Trophoblast cell (in vitro differentiated cells and primary cell): ENCODE data around the gene HS6ST3.
A peak's percentile ranks its signal among the peaks of the same experiment; 100 is the strongest.

Source experiments
- DNase-seq, 2 donors: peaks; one replicate each; pipeline ENCODE4 v3.0.0-alpha.2; 2016
- H2AFZ ChIP-seq: 2 replicates; pipeline ENCODE4 v1.6.1; 2013; ENCODE audit warnings: low read length, moderate library complexity, mild to moderate bottlenecking; ENCODE audit not compliant: insufficient read depth, poor library complexity
- H2AK5ac ChIP-seq: 2 replicates; pipeline ENCODE4 v1.6.1; 2013; ENCODE audit warnings: mild to moderate bottlenecking, low read length
- H2BK120ac ChIP-seq: 2 replicates; pipeline ENCODE4 v1.6.1; 2013; ENCODE audit warnings: low read length, mild to moderate bottlenecking, moderate library complexity; ENCODE audit not compliant: insufficient read depth, poor library complexity
- H2BK12ac ChIP-seq: 2 replicates; pipeline ENCODE4 v1.6.1; 2013; ENCODE audit warnings: mild to moderate bottlenecking, low read length, moderate library complexity
- H2BK5ac ChIP-seq: 2 replicates; pipeline ENCODE4 v1.6.1; 2013; ENCODE audit warnings: low read length, low read depth, moderate library complexity, mild to moderate bottlenecking; ENCODE audit not compliant: poor library complexity
- H3K14ac ChIP-seq: 2 replicates; pipeline ENCODE4 v1.6.1; 2013; ENCODE audit warnings: mild to moderate bottlenecking, low read length
- H3K18ac ChIP-seq: 2 replicates; pipeline ENCODE4 v1.6.1; 2013; ENCODE audit warnings: mild to moderate bottlenecking, low read length
- H3K23ac ChIP-seq: 2 replicates; pipeline ENCODE4 v1.6.1; 2013; ENCODE audit warnings: low read length
- H3K27ac ChIP-seq: 2 replicates; pipeline ENCODE4 v1.5.1; 2013; ENCODE audit warnings: low read depth, mild to moderate bottlenecking, inconsistent platforms, low read length, moderate library complexity
- H3K27me3 ChIP-seq: 2 replicates; pipeline ENCODE4 v1.6.1; 2013; ENCODE audit warnings: inconsistent platforms, mild to moderate bottlenecking, low read length, moderate library complexity; ENCODE audit not compliant: insufficient read depth
- H3K36me3 ChIP-seq, 2 experiments: 1 replicate in 1 of 2; 2 replicates in 1 of 2; pipeline ENCODE4 v1.6.1; 2013; ENCODE audit warnings: low read length in 2 of 2, mild to moderate bottlenecking in 2 of 2, moderate library complexity in 1 of 2; ENCODE audit not compliant: insufficient read depth in 2 of 2, control insufficient read depth in 1 of 2
- H3K4ac ChIP-seq: 2 replicates; pipeline ENCODE4 v1.6.1; 2013; ENCODE audit warnings: low read depth, mild to moderate bottlenecking, low read length, moderate library complexity
- H3K4me1 ChIP-seq, 2 experiments: 1 replicate in 1 of 2; 2 replicates in 1 of 2; pipeline ENCODE4 v1.6.1; 2013; ENCODE audit warnings: low read length in 2 of 2, mild to moderate bottlenecking in 2 of 2, moderate library complexity in 1 of 2; ENCODE audit not compliant: insufficient read depth in 2 of 2, control insufficient read depth in 1 of 2
- H3K4me2 ChIP-seq: 2 replicates; pipeline ENCODE4 v1.6.1; 2013; ENCODE audit warnings: inconsistent platforms, mild to moderate bottlenecking, low read length, moderate library complexity
- H3K4me3 ChIP-seq: 2 replicates; pipeline ENCODE4 v1.5.1; 2013; ENCODE audit warnings: mild to moderate bottlenecking, low read depth, low read length, inconsistent platforms
- H3K79me1 ChIP-seq: one replicate; pipeline ENCODE4 v1.6.1; 2013; ENCODE audit warnings: low read length
- H3K79me2 ChIP-seq: 2 replicates; pipeline ENCODE4 v1.6.1; 2013; ENCODE audit warnings: low read length, mild to moderate bottlenecking; ENCODE audit not compliant: control insufficient read depth, insufficient read depth, poor library complexity
- H3K9ac ChIP-seq: 2 replicates; pipeline ENCODE4 v1.6.1; 2013; ENCODE audit warnings: mild to moderate bottlenecking, low read length
- H3K9me3 ChIP-seq: 2 replicates; pipeline ENCODE4 v1.6.1; 2013; ENCODE audit warnings: low read depth, mild to moderate bottlenecking, control low read depth, inconsistent platforms, low read length; ENCODE audit not compliant: insufficient read depth
- H4K12ac ChIP-seq: 2 replicates; pipeline ENCODE4 v1.6.1; 2013; ENCODE audit warnings: low read depth, mild to moderate bottlenecking, low read length, moderate library complexity
- H4K8ac ChIP-seq: 2 replicates; pipeline ENCODE4 v1.6.1; 2013; ENCODE audit warnings: low read depth, mild to moderate bottlenecking, low read length, moderate library complexity
- H4K91ac ChIP-seq: one replicate; pipeline ENCODE4 v1.6.1; 2013; ENCODE audit warnings: low read depth, mild to moderate bottlenecking, low read length, moderate library complexity
- WGBS: extraction: QIAGEN DNeasy Blood & Tissue Kit; methylation state at CpG from one replicate; pipeline ENCODE4 v1.1.7; 2013; ENCODE audit warnings: missing lambda C conversion rate; ENCODE audit not compliant: insufficient read length, insufficient coverage; ENCODE audit errors: extremely low coverage; 5-methylcytosine and 5-hydroxymethylcytosine counted together

Gene HS6ST3

DNA sequence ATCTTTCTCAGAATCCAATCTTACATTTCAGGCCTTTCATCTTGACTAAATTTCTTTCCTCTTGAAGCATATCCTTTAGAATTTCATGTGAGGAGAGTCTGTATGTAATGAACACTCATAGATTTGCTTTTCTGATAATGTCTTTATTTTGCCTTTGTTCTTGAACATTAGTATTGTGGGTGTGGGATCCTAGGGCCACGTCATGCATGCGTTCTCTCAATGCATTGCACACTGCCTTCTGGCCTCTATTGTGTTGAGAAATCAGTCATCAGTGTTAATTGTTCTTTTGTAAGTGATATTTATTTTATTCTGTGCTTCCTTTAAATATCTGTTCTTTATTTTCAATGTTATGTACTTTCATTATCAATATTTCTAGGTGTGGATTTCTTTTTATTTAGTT, 539.4 kb downstream of the HS6ST3 start:
- Histone ChIP-seq H3K4me1 (no peaks in the 10 kb centered on the region), H3K27me3 (no peaks in the 10 kb centered on the region), H3K79me1 (no peaks in the 10 kb centered on the region), H3K4me3 (no peak overlapping the region), H3K18ac (no peak overlapping the region), H3K14ac (no peak overlapping the region), H2AFZ (no peak overlapping the region), H4K12ac (no peak overlapping the region), H2BK12ac (no peak overlapping the region), H4K8ac (no peak overlapping the region), H3K4me2 (no peak overlapping the region), H3K9me3 (no peaks in the 10 kb centered on the region), H2AK5ac (no peak overlapping the region), H3K36me3 (peaks cover 0 to 2% of the 10 kb centered on the region in 2 experiments), H4K91ac (no peak overlapping the region), H3K79me2 (no peaks in the 10 kb centered on the region), H3K4ac (no peak overlapping the region), H2BK120ac (no peak overlapping the region), H3K27ac (no peak overlapping the region), H3K23ac (no peak overlapping the region), H2BK5ac (no peak overlapping the region), H3K9ac (no peak overlapping the region)
- DNase-seq, result no peak
- no CpG with 5 or more reads among the region's 2 CpGs for WGBS

DNA sequence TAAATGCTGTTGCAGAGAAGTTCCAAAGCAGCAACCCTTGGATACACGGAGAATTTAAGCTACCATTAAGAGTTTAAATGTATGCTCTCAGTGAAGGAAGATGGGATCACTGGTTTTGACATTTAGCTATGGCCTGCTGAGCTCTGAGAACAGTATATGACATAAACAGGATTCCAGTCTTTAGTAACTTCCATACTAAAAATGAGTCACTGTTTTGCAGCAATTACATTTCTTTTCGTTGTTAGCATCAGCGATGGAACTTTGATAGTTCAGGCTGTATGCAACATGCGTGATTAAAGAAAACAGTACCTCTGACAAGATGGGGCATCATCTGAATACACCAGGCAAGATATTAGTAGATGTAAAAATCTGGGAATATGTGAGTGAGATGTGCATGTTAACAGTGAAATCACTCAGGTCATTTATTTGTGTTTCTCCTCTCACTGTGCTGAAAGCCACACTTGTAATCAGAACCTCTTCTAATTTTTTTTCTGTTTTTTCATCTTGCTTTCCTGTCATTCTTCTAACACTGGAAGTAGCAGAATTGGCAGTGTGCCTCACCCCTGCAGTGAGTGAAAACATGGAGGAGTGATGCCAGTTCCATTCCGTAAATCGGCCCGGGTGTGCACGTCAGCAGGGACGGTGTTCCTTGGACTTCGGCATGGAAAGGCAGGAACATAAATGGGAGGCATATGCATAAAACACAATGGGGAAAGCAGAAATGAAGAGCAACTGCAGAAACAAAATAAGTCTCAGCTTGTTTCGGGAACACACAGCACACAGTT, 542.8 kb downstream of the HS6ST3 start:
- DNase-seq, result peak in 1 of 2 donors; percentile 7

DNA sequence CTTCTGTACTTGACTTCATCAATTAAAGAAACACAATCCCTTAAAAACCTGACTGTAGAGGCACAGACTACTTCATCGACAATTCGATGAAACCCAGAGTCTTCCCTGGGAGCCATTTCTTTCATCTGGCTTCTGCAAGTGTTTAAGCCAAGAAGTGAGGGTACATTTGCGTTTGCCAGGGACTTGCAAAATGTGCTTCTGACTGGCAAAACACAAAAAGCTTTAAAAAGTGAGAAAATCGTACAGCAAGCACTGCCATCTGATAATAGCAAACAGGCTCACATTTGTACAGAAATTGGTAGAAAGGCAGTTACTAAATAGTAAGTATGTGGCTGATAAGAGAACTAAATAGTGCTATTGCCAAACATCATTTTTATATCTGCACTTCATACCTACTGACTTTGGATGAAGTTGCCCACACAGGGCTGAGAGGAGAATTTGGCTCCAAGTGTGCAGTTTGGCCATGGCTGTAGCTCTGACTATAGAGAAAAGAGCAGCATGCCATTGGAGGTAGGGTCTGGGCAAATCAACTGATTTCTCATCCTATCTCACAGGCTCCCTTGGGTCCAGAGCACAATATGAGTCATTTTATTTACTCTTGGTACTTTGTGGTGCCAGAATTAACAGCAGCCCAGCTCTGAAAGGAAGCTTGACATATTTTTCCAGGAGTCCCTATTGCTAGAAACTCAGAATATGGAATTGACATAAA, 546.2 kb downstream of the HS6ST3 start:
- H2AFZ ChIP-seq, result no peak overlapping the region
- H2BK5ac ChIP-seq, result no peak overlapping the region
- H2AK5ac ChIP-seq, result no peak overlapping the region
- no peak overlapping the region for H3K18ac ChIP-seq
- no peaks in the 10 kb centered on the region for H3K4me1 ChIP-seq
- H3K4me3 ChIP-seq, result no peak overlapping the region
- H2BK120ac ChIP-seq, result no peak overlapping the region
- H3K27me3 ChIP-seq, result no peaks in the 10 kb centered on the region
- no peak overlapping the region for H4K91ac ChIP-seq
- no peak overlapping the region for H3K9ac ChIP-seq
- no peak overlapping the region for H3K27ac ChIP-seq
- H3K14ac ChIP-seq, result no peak overlapping the region
- no peak overlapping the region for H3K4ac ChIP-seq
- no peak overlapping the region for H4K12ac ChIP-seq
- no peak for DNase-seq
- H3K9me3 ChIP-seq, result no peaks in the 10 kb centered on the region
- no peaks in the 10 kb centered on the region for H3K79me2 ChIP-seq
- WGBS, result no CpG with 5 or more reads among the region's 4 CpGs
- no peaks in the 10 kb centered on the region for H3K79me1 ChIP-seq
- no peak overlapping the region for H3K23ac ChIP-seq
- H2BK12ac ChIP-seq, result no peak overlapping the region
- H3K36me3 ChIP-seq, result peaks cover 0 to 2% of the 10 kb centered on the region in 2 experiments
- no peak overlapping the region for H4K8ac ChIP-seq
- no peak overlapping the region for H3K4me2 ChIP-seq

More for the DNA sequence above, 542.8 kb downstream of the HS6ST3 start:
- H3K4me3 ChIP-seq, result no peak overlapping the region
- H2AK5ac ChIP-seq, result no peak overlapping the region
- no peak overlapping the region for H3K4ac ChIP-seq
- peaks cover 0 to 2% of the 10 kb centered on the region in 2 experiments for H3K36me3 ChIP-seq
- H3K23ac ChIP-seq, result no peak overlapping the region
- H4K91ac ChIP-seq, result no peak overlapping the region
- no peak overlapping the region for H2BK120ac ChIP-seq
- H3K79me2 ChIP-seq, result no peaks in the 10 kb centered on the region
- H2BK5ac ChIP-seq, result no peak overlapping the region
- no peaks in the 10 kb centered on the region for H3K4me1 ChIP-seq
- H3K27me3 ChIP-seq, result no peaks in the 10 kb centered on the region
- H3K27ac ChIP-seq, result no peak overlapping the region
- no peak overlapping the region for H2AFZ ChIP-seq
- H3K9me3 ChIP-seq, result no peaks in the 10 kb centered on the region
- no peak overlapping the region for H3K18ac ChIP-seq
- no peak overlapping the region for H4K12ac ChIP-seq
- H2BK12ac ChIP-seq, result no peak overlapping the region
- no peaks in the 10 kb centered on the region for H3K79me1 ChIP-seq
- H3K4me2 ChIP-seq, result no peak overlapping the region
- H3K14ac ChIP-seq, result no peak overlapping the region
- no peak overlapping the region for H4K8ac ChIP-seq
- no peak overlapping the region for H3K9ac ChIP-seq
- no CpG with 5 or more reads among the region's 11 CpGs for WGBS

DNA sequence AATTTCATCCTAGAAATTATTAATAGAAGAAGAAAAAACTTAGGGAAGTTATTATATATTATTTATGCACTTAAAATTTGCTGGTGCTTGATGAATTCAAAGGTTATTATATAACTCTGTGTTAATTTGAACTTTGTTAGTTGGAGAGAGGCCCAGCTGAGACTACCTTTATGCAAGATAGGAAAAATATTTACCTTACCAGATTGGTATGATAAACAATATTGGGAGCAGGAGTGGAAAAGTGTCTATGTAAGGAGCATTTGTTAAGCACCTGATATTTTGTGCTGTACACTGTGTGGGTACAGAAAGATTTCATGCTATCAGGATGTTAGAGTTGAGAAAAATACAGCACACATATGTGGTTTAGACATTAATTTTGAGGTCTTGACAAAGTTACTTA, 547.1 kb downstream of the HS6ST3 start:
- Histone ChIP-seq H4K91ac (no peak overlapping the region), H3K4me3 (no peak overlapping the region), H3K23ac (no peak overlapping the region), H3K18ac (no peak overlapping the region), H3K9ac (no peak overlapping the region), H2BK120ac (no peak overlapping the region), H3K36me3 (peaks cover 0 to 2% of the 10 kb centered on the region in 2 experiments), H3K4me1 (no peaks in the 10 kb centered on the region), H3K27me3 (no peaks in the 10 kb centered on the region), H3K4ac (no peak overlapping the region), H4K12ac (no peak overlapping the region), H3K79me1 (no peaks in the 10 kb centered on the region), H3K27ac (no peak overlapping the region), H2BK5ac (no peak overlapping the region), H2BK12ac (no peak overlapping the region), H2AK5ac (no peak overlapping the region), H2AFZ (no peak overlapping the region), H3K14ac (no peak overlapping the region), H3K4me2 (no peak overlapping the region), H3K9me3 (no peaks in the 10 kb centered on the region), H4K8ac (no peak overlapping the region), H3K79me2 (no peaks in the 10 kb centered on the region)
- DNase-seq, result no peak
